ENCODE results near the gene PLPP3.
"Not testable (repeated sequence)": the region's sequence is repeated elsewhere in the genome, so short reads cannot be mapped to it uniquely, and the experiment has no call there.

The PLPP3 gene

DNA sequence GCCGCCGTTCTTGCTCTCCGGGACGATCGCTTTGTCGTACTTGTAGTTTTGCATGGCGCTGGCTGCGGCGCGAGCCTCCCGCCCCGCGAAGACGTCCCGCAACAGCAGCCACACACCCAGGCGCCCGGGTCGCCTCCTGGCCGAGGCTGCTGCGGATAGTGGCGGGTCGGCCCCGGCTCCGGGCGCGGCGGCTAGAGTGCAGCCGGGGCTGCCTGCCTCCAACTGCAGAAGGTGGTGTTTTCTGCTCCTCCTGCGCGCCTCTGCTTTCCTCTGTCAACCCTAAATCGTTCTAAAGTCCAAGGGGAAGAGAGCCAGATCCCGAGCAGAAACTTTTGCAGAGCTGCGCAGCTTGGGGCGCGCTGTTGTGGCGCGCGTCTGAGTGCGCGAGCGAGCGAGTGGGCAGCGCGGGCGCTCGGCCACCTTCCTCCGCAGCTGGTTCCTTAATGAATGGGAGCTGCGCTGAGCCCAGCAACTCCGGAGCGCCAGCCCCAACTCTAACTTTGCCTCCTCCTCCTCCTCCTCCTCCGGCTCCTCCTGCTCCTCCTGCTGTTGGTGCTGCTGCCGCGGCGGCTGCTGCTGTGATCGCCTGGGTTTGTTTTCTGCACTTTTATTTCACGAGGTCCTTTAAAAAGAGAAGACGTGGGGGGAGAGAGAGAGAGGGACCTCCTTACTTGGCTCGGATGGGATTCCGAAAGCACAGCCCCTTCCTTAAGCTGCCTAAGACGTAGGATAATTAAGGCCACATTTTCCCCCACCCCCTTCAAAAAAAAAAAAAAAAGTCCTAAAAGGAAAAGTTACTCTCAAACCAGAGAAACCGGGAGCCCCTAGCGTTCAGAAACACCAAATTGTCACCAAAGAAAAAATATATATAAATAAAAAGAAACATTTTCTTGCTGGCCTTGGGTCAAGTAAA, at the start of gene PLPP3:
TSS of gene PLPP3 (minus strand) at position 601 of the 913 bp plus-strand sequence. CDS start at position 54, 547 bp downstream.
- DNase-seq (ENCODE audit: low read depth in 3 of 3, low spot score in 1 of 3): no peak

DNA sequence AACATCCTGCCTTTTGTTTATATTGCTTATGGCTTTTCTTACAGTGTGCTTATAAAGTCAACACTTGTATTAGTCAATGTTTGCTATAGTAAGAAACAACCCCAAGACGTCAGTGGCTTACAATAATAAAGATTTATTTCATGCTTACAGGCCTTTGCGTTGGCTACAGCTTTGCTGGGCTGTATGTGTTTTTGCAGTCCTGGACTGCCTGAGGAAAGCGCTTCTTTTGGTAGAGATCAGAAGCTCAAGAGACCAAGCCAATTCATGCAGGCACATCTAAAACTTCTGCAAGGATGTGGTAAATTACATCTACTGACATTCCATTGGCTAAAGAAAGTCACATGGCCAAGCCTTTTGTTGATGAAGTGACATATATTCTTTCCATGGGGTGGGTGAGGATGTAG, 48.3 kb upstream of the PLPP3 start:
- DNase-seq (ENCODE audit: low read depth in 3 of 3, low spot score in 1 of 3): no peak

DNA sequence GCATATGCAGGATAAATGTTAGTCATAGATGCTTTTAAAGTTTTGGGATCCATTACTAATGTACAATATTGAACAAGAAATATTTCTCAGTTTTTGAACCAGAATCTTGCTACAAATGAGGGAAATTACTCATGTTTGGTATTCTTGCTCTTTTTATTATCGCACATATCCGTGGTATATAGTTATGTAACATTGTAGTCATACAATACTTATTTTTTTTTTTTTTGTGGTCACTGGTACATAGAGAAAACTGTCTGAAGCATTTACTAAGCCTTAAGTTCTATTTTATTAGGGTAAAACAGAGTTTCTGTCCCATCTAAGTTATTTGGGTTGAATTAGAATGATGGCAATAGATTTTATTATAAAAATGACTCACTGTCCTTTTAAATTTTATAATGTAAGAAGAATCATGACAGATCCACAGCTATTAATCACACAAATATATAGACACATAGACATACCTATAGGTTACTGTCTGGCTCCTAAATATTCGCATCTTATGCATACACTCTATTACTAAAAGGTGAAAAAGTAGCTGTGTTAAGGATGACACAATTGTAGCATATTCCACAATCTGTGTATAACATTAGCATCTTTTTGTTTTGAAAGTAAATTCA, 47.8 kb upstream of the PLPP3 start:
- DNase-seq (ENCODE audit: low read depth in 3 of 3, low spot score in 1 of 3): no peak

DNA sequence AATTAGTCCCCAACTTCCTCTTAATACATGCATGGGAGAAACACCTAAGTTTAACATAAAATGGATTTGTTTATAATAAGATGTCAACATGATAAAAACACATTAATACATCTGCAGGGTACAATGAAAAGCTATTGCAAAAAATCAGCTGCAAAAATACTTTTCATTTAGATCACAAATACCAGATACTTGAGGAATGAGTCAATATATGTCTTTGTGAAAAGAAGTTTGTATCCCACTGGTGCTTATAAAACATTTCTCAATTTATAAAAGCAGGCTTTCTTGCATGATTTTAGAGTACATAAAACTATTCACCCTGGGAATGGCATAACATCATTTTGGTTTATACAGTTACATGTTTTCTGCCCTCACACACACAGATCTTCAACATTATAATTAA, 47.2 kb upstream of the PLPP3 start:
- DNase-seq (ENCODE audit: low read depth in 3 of 3, low spot score in 1 of 3): no peak

DNA sequence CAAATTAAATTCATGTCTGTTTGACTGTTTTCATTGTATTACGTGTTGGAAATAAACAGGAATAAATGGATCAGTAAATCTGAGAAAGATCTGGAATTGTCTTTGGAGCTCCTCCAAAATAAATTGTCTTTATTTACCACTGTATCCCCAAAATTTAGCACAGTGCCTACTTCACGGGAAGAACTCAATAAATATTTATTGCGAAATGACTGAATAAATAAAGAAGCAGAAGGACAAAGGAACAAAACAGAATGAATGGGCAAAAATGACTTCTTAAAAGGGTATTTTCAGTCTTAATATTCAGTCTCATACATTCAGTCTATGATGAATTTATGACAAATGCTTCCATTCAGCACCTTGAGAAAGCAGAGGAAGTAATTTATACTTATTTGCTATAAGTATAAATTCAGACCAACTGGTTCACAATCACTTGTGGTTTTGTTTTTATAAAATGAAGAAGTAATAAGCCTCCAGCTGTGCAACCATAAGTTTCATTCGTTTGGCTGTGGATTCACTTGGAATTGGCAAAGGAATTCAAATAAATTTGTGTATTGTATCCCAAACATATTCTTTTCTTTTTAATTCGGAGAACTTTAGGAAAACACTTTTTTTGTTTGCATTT, 46.6 kb upstream of the PLPP3 start:
- DNase-seq (ENCODE audit: low read depth in 3 of 3, low spot score in 1 of 3): no peak

DNA sequence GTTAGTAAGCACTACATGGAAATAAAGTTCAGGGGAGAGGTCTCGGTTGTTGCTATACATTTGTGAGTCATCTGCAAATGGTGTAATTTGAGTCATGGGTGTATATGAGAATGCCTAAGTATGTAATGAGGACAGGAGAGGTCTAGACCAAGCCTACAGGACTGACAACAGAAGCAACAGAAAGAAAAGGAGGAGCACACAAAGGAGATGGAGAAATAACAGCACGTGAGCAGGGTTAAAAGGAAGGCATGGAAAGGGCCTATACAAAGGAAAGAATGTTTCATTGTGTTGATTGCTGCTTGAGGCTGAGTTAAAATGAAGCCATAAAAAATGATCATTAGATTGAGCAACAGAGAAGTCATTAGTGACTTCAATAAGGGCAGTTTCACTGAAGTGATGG, 37.8 kb upstream of the PLPP3 start:
- DNase-seq (ENCODE audit: low read depth in 3 of 3, low spot score in 1 of 3): no peak

DNA sequence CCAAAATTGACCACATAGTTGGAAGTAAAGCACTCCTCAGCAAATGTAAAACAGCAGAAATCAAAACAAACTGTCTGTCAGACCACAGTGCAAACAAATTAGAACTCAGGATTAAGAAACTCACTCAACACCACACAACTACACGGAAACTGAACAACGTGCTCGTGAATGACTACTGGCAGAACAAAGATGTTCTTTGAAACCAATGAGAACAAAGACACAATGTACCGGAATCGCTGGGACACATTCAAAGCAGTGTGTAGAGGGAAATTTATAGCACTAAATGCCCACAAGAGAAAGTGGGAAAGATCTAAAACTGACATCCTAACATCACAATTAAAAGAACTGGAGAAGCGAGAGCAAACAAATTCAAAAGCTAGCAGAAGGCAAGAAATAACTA, 31.4 kb upstream of the PLPP3 start:
- not testable (repeated sequence) for DNase-seq (ENCODE audit: low read depth in 3 of 3, low spot score in 1 of 3)

DNA sequence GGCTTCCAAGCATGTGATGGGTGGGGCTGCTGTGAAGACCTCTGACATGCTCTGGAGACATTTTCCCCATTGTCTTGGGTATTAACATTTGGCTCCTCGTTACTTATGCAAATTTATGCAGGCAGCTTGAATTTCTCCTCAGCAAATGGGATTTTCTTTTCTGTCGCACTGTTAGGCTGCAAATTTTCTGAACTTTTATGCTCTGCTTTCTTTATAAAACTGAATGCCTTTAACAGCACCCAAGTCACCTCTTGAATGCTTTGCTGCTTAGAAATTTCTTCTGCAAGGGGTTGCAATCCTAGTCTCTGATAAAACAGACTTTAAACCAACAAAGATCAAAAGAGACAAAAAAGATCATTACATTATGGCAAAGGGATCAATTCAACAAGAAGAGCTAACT, 30.7 kb upstream of the PLPP3 start:
- DNase-seq (ENCODE audit: low read depth in 3 of 3, low spot score in 1 of 3): not testable (repeated sequence)

DNA sequence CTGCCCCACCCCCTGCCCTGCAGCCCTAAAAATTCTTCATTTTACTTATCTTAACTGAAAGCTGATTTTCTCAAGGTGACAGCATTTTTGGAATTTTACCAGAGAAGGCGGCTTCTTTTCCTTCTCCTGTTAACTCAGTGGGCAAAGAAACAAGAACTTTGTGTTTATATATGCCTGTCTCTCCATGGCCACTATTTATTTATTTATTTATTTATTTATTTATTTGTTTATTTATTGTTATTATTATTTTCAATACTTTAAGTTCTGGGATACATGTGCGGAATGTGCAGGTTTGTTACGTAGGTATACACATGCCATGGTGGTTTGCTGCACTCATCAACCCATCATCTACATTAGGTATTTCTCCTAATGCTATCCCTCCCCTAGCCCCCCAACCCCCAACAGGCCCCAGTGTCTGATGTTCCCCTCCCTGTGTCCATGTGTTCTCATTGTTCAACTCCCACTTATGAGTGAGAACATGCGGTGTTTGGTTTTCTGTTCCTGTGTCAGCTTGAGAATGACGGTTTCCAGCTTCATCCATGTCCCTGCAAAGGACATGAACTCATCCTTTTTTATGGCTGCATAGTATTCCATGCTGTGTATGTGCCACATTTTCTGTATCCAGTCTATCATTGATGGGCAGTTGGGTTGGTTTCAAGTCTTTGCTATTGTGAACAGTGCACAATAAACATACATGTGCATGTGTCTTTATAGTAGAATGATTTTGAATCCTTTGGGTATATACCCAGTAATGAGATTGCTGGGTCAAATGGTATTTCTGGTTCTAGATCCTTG, 16.2 kb upstream of the PLPP3 start:
- DNase-seq (ENCODE audit: low read depth in 3 of 3, low spot score in 1 of 3): not testable (repeated sequence)

DNA sequence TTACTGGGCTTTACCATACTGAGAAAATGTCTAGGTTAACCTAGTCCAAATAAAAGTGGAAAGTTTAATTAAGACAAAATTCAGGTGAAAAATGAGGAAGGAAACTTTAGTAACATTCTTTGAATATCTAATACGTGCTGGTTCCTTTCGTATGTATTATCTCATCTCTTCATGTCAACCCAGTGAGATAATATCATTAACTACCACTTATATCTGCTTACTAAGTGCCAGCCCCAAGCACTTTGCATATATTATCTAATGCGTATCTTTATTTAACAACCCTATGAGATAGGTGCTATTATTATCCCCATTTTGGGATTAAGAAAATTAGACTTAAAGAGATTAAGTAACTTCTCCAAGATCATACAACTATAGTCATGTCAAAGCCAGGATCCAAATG, 12.5 kb upstream of the PLPP3 start:
- DNase-seq (ENCODE audit: low read depth in 3 of 3, low spot score in 1 of 3): no peak

DNA sequence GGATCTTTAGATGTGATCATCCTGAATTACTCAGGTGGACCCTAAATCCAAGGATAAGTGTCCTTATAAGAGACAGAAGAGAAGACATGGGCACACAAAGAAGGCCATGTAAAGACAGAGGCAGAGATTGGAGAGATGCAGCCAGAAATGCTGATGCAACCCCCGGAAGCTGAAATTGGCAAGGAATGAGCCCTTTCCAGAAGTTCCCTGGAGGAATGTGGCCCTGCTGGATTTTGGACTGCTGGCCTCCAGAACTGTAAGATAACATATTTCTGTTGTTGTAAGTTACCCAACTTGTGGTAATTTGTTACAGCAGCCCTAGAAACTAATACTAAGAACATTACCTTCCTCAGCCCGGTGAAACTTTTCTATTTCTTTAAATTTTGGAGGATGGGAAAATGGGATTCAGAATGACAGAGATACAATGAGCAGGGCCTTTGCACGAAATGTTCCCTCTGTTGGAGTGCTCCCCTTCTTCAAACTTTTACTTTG, 11.2 kb upstream of the PLPP3 start:
- no peak for DNase-seq (ENCODE audit: low read depth in 3 of 3, low spot score in 1 of 3)

DNA sequence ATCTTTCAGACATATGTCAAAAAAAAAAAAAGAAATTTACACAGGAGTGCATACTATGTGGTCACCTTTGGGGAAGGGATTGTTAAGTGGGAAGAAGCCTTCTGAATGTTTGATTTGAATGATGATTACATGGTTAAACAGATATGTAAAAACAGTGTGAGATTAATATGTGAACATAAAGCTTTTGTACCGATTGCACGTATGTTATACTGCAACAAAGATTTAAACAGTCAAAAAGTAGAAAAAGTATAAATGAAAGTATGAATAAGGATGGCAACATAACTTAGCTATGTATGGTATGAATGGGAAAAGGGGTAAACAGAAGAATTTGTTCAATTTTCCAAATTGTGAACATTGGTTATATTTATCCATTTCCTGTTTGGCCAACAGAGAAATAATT, 10.0 kb upstream of the PLPP3 start:
- DNase-seq (ENCODE audit: low read depth in 3 of 3, low spot score in 1 of 3): no peak

DNA sequence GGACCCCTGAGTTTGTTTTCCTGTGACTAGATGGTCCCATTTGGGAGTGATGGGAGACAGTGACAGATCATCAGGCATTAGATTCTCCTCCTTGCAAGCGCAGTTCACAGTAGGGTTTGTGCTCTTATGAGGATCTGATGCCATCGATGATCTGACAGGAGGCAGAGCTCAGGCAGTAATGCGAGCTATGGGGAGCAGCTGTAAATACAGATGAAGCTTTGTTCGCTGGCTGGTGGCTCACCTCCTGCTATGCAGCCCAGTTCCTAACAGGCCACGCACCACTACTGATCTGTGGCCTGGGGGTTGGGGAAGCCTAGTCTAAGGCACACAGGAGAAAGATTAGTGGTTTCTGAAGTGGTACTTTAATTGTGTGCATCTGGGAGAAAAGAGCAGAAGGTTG, 7.1 kb upstream of the PLPP3 start:
- no peak for DNase-seq (ENCODE audit: low read depth in 3 of 3, low spot score in 1 of 3)

DNA sequence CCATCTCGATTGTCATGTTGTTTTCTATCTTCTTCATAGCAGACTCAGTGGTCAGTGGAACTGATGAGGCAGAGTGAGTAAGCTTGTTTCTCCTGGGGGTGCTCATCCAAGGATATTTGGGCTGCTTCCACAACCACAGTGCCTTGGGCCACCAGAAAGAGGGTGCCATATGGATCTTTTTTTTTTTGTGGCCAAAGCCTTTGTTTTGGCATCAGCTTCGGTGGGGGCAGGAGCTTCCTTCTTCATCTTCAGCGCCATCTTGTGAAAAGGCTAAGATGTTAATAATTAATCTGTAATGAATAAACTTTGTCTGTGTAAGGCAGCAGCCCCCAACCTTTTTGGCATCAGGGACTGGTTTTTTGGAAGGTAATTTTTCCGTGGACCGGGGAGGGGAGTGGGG, 6.6 kb upstream of the PLPP3 start:
- no peak for DNase-seq (ENCODE audit: low read depth in 3 of 3, low spot score in 1 of 3)

DNA sequence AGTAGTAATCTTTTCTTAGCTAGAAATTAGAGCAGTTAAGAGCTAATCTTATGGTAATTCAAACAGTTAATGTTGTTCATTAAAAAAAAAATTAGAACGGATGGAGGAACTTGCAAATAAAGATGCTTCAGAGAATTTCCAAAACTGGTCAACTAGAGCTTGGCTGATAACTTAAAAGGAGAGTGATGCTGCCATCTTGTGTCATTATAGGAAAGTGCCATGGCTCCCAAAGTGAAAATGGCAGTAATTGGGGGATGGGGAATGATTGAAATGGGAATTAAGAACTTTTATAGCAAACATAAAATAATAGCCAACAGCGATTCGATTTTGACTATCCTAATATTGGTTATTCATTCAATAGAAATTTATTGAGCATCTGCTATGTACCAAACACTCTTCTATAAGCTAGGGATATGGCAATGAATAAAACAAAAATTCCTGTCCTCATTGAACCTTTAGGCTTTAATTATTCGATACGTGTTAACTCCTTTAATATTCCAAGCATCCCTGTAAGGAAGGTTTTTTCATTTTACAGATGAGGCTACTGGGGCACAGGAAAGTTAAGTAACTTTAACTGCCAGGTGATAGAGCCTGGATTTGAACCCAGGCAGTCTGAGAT, 5.7 kb upstream of the PLPP3 start:
- DNase-seq (ENCODE audit: low read depth in 3 of 3, low spot score in 1 of 3): no peak

DNA sequence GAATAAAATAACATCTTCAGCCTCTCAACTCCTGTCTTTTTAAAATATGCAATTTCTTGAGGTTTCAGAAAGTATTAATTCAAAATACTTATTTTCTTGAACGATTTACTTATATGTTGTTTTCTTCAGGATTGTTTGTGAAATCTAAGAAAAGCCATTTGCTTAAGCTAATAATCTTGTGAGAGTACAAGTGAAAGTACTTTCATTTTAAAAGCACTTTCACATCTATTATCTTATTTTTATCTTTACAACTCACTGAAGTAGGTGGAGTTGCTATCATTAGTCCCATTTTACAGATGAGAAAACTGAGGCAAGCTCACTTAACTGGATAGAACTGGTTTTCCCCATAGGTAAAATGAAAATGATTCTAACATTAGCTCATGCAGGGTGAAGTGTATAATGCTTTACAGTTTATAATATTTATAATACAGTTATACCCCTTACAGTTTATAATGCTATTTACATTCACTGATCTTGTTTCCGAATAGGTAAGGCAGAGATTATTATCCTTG, 4.7 kb upstream of the PLPP3 start:
- DNase-seq (ENCODE audit: low read depth in 3 of 3, low spot score in 1 of 3): no peak

DNA sequence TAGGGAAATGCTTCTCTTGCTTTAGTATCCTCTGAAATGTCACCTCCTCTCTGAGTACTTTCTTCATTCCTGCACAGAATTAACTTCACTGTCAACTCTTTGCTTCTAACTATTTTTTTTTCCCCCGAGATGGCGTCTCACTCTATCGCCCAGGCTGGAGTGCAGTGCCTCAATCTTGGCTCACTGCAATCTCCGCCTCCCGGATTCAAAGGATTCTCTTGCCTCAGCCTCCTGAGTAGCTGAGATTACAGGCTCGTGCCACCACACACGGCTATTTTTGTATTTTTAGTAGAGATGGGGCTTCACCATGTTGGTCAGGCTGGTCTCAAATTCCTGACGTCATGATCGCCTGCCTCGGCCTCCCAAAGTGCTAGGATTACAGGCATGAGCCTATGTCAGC, 1.4 kb upstream of the PLPP3 start:
- no peak for DNase-seq (ENCODE audit: low read depth in 3 of 3, low spot score in 1 of 3)

DNA sequence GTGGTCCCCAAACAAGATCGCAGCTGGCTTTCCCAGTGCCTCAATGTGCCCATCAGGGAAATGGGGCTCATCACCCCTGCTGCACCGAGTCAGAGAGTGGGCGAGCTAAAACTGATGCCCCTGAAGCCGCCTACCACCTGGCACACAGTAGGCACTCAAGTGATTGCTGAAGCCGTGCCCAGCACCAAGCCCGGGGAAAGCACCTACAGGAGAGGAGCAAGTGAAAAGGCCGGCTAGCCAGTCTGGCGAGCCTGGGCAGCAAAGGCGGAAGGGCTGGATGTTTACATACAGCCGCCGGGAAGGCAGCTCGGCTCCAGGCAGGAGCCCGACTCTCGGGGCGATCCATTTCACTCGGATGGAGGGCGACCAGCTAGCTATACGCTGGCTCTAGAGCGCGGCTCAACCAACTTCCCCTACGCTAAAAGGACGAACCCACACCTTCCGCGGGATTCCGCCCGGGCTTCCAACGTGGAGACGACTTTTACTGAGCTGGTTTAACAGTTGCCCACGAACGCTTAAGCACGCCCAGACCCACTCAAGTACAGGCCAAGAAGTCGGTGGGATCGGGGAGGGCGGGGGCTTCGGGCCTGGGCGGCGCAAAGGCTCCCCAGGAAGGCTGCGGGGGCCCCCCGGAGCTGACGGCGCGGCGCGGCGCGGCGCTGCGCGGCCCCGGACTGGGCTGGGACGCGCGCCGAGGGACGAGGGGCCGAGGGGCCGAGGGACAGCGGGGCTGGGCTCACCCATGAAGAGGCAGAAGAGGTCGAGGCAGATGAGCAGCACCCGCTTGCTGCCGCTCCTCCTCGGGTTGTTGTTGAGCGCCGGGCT, 1.0 kb downstream of the PLPP3 start:
- DNase-seq (ENCODE audit: low read depth in 3 of 3, low spot score in 1 of 3): no peak

DNA sequence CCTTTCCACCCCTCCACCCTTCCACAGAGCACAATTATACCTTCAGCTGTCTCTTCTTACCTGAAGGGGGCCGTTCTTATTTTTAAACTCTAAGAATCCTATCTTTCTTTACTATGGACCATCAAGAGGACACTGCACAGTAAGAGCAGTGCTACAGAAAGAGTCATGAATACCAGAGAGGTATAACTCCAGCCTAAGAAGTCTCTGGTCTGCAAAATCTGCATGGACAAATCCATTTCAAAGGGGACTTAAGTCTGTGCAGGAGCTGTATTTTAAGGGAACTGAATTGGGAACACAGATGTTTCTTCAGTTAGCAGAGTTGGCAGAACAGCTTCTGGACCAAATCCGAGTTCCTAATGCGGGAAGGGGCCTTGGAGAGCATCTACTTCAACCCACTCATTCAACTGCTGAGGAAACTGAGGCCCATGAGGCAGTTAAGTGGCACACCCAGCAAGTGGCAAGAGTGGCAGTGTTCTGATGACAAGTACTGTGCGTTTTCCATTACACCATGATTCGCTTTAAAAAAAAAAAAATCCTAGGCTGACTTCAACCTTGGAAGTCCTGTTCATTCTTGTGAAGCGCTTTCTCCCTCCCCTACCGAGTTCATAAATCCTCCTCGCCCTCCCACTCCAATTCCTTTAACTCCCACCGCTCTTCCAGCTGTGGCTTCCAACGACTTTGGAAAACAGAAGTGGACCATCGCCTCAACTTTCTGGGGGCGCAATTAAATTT, 1.8 kb downstream of the PLPP3 start:
- DNase-seq (ENCODE audit: low read depth in 3 of 3, low spot score in 1 of 3): no peak

Measured in stimulated activated CD4-positive, alpha-beta T cell treated with anti-CD3 and anti-CD28 coated beads, TNF-alpha, amount 100 ng/mL, for 1 hour (primary cell).